ENCODE measurements around the gene RNF148.
"Not testable (repeated sequence)": the region's sequence is repeated elsewhere in the genome, so short reads cannot be mapped to it uniquely, and the experiment has no call there.

Gene RNF148

DNA sequence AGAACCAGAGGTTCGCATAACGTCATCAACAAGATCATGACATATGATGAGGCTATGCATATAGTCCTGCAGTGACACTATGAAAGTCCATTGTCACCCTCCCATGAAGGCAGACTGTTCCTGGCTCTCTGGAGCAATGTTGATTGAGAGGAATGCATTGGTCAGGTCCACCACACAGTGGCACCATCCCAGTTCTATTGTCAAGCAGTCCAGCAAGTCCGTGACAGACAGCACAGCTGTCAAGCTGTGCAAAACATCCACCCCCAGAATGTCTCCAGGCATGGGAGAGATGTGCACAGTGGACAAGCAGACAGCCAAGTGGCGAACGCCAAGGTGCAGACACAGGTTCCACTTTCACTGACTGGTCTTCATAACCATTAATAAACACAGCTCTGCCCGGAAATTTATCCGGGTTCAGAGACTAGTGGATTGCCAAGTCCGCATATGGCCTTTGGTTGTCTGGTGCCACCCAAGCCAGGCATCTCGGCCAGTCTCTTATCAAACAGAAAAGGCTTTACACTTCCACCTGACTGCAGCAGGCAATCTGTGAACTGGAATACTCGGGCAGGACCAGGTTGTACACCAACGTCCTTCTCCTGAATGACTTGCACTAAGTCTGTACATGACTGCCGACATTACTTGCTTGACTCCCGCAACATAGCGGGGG lies 11.0 kb downstream of the RNF148 start:
- no peak for DNase-seq (ENCODE audit: low read depth, low spot score)

DNA sequence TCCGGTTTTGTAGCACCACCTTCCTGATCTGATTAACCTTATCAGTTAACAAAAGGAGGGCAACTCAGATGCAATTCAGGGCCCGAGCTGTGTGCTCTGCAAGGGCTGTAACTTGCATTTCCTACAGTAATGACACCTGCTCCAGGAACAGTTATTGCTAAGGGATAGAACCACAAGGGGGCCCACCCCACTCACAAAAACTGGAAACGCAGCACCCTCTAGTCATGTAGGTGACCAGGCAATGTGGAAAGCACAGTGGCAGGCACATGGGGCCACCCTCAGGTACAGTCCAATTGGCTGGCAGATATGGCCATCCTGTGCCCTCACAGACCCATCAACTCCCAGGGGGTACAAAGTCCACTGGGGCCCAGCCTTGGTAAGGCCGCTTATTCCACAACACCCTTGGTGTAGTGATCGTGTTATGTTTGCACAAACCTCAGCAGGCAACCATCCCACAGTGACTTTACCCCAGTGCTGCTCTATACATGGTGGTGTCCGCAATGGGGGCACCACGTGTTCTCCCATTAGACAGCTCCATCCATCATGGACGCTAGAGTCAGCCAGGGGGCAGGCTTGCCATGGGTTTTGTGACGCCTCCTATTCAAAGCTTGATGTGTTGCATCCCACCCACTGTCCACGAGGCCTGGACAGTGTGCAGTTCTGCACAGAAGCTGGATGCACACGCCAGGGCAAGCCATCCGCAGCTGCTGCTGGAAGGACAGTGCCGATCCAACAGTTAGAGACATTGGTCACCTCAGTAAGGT lies 13.2 kb downstream of the RNF148 start:
- DNase-seq (ENCODE audit: low read depth, low spot score): no peak

DNA sequence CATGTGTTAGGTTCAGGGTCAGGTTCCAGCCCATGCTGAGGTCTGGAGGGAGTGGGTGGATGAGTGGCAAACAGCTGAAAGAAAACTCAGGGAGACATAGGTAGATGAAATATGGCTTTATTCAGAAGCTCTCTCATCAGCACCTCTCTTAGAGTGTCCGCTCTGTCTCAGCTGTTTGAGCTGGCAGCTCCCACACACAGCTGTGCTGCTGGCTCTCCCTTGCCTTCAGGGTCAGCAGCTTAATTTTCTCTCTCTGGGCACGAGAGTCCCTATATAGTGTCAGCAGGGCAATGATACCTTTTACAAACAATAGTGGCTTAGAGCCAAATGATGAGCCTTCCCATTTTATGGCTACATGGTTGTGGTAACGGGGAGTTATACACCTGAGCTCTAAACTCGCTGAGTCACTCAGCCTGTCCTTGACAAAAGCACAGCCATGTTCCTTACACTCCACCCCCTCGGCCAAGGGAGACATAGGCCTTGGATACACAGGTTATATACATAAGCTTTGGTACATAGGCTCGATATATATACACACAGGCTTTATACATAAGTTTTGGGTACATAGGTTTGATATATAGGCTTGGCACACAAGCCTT lies 14.2 kb downstream of the RNF148 start:
- no peak for DNase-seq (ENCODE audit: low read depth, low spot score)

DNA sequence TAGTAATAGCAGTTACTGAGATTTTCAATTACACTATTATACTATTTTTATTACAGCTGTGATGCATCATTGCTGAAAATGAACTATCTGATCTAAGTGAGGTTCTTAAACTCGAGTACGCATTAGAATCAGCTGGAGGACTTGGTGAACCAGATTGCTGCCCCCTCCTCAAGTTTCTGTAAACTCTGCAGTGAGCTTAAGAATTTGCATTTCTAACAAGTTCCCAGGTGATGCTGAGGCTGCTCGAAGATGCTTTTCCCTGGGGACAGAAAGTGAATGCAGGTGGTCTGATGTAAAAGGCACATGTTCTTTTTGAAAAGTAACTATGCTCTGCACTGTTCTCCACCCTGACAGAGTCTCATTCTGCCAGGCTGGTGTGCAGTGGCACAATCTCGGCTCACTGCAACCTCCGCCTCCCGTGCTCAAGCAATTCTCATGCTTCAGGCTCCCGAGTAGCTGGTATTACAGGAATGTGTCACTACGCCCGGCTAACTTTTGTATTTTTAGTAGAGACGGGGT lies 16.3 kb downstream of the RNF148 start:
- DNase-seq (ENCODE audit: low read depth, low spot score): no peak

DNA sequence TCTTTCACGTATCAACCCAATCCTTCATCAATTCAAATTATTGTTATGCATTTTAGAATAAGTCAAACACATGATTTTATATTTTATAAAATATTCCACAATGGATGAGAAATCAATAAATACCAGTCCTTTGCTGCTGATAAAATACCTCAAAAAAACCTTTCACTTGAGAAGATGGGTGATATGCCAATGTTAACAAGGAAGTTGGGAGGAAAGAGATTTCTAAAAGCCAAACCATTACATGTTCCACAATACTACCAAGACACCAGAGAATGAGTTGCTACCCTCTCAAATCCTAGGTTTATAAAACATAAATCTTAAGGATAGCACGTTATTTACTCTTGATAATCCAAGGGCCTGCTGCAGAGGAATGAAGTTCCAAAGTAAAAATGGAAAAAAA lies 18.2 kb downstream of the RNF148 start:
- DNase-seq (ENCODE audit: low read depth, low spot score): no peak

DNA sequence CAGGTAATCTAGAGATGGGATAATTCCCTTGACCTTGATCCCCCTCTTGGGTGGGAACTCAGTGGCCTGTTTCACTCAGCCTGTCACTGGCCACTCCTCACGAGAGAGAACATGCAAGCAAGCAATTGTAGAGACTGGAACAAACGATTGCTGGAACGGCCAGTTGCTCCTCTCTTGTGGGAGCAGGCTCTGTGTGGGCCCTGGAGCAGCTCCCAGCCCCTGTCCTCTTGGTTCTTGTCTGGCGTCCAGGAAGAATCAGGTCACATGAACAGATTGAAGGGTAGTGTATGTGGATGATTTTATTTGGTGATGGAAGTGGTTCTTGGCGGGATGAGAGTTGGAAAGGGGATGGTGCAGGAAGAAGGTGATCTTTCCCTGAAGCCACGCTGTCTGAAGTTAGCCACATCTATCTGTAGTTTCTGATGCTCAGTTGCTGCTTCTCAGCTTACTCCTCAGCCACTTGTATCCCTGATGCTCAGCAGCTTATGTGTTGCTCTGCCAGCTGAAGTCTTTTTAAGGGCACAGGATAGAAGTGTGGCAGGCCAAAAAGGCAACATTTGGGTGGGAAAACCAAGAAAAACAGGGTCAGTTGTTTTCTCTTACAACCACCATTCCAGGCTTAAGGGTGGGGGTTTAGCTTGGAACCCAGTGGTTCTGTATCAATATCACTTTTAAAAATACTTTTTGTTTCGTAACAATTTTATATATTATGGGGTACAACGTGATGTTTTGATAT lies 19.7 kb downstream of the RNF148 start:
- DNase-seq (ENCODE audit: low read depth, low spot score): no peak

DNA sequence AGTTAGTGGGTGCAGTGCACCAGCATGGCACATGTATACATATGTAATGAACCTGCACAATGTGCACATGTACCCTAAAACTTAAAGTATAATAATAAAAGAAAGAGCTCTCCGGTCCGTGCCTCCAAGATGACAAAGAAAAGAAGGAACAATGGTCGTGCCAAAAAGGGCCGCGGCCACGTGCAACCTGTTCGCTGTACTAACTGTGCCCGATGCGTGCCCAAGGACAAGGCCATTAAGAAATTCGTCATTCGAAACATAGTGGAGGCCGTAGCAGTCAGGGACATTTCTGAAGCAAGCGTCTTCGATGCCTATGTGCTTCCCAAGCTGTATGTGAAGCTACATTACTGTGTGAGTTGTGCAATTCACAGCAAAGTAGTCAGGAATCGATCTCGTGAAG lies 21.5 kb downstream of the RNF148 start:
- not testable (repeated sequence) for DNase-seq (ENCODE audit: low read depth, low spot score)

DNA sequence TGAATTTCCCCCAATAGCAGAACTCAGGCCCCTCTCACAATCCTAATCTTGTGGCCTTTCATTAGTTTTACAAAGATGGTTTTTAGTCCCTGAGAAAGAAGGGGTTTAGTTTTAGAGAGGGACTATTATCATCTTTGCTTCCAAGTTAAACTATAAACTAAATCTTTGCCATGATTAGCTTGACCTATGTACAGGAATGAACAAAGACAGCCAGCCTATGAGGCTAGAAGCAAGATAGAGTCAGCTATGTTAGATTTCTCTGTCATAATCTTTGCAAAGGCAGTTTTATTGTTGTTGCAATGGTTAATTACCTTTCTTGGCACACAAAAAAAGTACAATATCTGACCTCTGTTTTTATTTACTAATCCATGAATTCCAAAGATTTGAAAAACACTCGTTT lies 22.9 kb downstream of the RNF148 start:
- DNase-seq (ENCODE audit: low read depth, low spot score): no peak

DNA sequence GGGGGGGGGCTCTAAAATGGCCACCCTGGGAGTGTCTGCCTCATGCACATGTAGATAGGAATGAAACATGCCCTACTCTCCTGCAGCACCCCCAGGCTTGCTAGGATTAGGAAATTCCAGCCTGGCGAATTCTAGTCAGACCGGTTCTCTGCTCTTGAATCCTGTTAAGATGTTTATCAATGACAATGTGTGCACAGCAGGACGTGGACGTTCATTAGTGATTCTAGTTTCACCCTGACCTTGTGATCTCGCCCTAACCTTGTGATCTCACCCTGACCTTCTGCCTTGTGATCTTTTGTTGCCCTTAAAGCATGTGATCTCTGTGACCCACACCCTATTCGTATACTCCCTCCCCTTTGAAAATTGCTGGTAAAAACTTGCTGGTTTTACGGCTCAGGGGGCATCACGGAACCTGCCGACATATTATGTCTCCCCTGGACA lies 23.4 kb downstream of the RNF148 start:
- not testable (repeated sequence) for DNase-seq (ENCODE audit: low read depth, low spot score)

DNA sequence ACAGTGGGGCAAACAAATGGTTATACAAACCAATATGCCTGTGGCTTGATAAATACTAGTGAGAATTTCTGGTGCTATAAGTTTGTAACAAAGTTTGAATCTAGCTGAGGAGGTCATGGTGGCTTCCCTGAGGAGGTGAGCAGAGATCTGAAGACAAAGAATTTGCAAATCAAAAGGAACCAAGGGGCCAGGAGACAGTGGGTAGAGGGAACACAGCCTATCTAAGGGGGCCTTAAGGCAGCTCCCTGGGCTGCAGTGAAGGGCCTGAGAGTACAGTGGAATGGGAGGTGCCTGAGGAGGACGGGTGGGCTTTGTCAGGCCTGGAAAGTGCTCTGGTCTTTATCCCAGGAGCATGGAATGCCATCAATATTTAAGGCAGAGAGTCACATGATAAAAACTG lies 25.6 kb downstream of the RNF148 start:
- no peak for DNase-seq (ENCODE audit: low read depth, low spot score)

DNA sequence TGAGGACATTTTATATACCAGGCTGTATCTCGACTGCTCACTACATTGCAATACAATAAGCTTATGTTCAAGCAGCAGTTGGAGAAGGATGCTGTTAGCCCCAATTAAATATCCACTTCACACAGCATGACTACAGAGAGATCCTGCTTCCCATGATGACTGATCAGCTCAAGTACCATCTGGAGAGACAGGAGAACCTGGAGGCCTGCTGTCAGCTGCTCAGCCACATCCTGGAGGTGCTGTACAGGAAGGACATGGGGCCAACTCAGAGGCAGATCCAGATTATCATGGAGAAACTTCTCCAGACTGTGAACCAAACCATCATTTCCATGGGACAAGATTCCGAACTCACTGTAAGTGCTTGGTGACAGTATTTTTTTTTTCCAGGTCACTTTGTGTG lies 26.3 kb downstream of the RNF148 start:
- no peak for DNase-seq (ENCODE audit: low read depth, low spot score)

DNA sequence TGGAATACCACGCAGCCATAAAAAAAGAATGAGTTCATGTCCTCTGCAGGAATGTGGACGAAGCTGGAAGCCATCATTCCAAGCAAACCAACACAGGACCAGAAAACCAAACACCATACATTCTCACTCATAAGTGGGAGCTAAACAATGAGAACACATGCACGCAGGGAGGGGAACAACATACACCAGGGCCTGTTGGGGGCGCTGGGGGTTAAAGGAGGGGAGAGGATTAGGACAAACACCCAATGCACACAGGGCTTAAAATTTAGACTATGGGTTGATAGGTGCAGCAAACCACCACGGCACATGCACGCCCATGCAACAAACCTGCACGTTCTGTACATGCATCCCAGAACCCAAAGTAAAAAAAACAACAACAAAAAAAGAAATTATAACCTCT lies 27.1 kb downstream of the RNF148 start:
- DNase-seq (ENCODE audit: low read depth, low spot score): no peak

DNA sequence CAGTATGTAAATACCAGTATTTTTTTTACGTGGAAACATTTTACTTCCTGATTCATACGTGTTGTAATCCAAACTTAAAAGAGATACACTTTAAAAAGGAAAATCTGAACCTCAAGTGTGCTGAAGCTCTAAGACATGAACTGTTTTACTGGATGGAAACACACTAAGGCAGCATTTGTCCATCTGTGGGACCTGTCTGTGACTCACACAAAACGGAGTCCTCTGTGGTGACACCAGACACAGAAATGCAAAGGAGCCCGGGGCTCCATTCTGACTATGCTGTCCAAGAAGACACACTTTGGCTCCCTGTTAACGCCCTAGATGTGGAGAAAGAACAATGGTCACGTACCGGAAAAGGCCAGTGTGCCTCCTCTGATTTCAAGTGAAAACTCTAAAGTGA lies 27.7 kb downstream of the RNF148 start:
- no peak for DNase-seq (ENCODE audit: low read depth, low spot score)

DNA sequence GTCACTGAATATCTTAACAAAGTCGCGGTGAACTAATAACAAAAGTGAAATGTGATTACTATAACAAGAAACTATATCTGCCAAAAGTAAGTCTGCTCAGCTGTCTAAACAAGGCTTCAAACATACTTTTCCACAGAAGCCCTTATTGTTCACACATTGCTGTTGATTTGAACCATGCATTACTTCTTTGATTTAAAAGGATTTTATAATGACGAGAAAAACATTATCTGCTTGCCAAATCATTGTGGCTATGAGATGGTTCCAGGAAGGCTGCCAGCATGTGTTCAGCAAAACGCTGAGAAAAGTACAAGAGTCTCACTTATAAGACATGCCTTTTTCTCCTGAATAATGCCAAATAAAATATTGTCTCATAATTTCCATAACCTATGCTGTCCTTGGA lies 28.2 kb downstream of the RNF148 start:
- DNase-seq (ENCODE audit: low read depth, low spot score): no peak

DNA sequence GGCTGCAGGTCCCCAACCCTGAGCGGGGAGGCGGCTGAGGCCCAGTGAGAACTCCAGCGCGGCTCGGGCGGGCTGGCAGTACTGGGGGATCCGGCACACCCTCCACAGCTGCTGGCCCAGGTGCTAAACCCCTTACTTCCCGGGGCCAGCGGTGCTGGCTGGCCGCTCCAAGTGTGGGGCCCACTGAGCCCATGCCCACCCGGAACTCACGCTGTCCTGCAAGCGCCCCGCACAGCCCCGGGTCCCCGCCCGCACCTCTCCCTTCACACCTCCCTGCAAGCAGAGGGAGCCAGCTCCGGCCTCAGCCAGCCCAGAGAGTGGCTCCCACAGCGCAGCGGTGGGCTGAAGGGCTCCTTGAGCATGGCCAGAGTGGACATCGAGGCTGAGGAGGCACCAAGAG lies 28.8 kb downstream of the RNF148 start:
- DNase-seq (ENCODE audit: low read depth, low spot score): no peak

DNA sequence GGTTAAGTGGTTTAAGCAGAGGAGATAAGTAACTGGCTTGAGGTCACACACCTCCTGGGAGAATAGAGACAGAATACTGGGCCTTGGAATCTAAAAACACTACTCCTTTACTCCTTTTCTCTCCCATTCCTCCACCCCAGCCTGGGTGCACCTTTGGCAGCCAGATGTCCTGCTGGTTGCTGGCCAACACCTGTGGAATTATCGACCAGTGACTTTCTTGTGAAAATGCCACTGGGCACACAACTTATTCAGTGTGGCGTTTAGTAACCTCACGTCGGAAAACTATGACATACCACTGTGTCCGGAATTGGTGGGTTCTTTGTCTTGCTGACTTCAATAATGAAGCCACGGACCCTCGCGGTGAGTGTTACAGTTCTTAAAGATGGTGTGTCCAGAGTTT lies 30.2 kb downstream of the RNF148 start:
- DNase-seq (ENCODE audit: low read depth, low spot score): no peak

DNA sequence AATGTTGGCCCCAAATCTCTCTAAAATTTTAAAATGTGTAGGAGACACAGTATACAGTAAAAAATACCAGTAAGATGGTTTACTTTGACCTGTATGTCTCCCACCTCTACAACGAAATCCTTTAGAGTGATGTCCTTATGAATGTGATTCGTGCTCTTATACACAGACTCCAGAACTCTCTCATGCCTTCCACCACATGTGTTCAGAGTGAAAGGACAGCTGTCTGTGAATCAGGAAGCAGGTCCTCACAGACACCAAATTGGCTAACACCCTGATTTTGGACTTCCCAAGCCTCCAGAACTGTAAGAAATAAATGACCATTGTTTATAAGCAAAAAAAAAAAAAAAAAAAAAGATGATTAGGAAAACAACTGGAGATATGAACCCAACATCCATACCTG lies 39.0 kb downstream of the RNF148 start:
- DNase-seq (ENCODE audit: low read depth, low spot score): no peak

DNA sequence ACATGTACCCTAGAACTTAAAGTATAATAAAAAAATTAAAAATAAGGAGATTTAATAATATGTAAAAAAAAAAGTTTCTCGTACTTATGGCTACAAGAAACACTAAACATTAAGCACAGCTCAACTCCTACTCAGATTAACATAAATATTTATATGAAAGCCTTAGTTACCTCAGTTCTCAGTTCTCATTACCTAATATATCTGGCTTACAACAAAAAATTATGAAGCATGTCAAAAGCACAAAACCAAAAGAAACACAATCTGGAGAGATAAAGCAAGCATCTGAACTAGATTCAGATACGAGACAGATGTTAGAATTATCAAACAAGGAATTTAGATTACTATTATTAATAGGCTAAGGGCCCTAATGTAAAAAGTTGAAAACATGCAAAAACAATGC lies 43.9 kb downstream of the RNF148 start:
- DNase-seq (ENCODE audit: low read depth, low spot score): no peak

DNA sequence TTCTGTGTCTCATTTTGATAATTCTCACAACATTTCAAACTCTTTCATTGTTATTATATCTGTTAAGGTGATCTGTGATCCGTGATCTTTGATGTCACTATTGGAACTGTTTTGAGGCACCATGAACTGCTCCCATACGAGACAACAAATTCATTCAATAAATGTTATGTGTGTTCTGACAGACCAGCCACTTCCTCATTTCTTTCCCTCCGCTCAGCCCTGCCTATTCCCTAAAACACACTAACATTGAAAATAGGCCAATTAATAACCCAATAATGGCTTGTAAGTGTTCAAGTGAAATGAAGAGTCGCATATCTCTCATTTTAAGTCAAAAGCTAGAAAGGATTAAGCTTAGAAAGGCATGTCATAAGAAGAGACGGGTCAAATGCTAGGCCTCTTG lies 49.0 kb downstream of the RNF148 start:
- no peak for DNase-seq (ENCODE audit: low read depth, low spot score)

DNA sequence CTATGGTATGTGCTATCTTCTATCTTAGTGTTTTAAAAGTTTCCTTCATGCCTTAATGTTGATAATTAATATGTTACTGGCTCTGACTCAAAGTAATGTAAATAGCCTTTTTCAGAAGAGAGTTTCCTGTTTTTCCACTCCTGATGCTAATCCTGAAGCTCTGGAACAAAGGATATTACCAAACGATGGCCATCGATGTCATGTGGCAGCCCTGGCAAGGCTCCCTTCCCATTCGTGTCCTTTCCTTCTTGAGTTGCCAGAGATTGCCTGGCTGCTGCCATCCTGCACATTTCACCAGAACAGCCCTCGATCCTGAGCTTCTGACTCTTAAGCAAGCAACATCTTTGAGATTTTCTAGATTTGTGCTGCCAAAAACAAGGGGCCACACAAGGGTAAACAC lies 49.8 kb downstream of the RNF148 start:
- DNase-seq (ENCODE audit: low read depth, low spot score): no peak
